IPS-11a (cell line): ENCODE data around the gene CDK11A.

Experiments used
- H3K4me3 ChIP-seq: one replicate; pipeline ENCODE4 v1.5.1; 2013; ENCODE audit warnings: low read depth, low read length, control low read depth

CDK11A gene

GRCh38 chr1:1724035-1724864 is at the start of gene CDK11A:
Gene CDK11A (minus strand): TSS chr1:1724357. CDS start chr1:1722818, 1,539 bp downstream.
- H3K4me3 ChIP-seq, result peak within 1 kb of the TSS; percentile 60

- no peak overlapping the region for H3K4me3 ChIP-seq
Measured at GRCh38 chr1:1773874-1774273, 49.7 kb upstream of the CDK11A start.

GRCh38 chr1:1771096-1771495 is 46.9 kb upstream of the CDK11A start:
- no peak overlapping the region for H3K4me3 ChIP-seq

- H3K4me3 ChIP-seq, result no peak overlapping the region
Measured at GRCh38 chr1:1770102-1770501, 45.9 kb upstream of the CDK11A start.

GRCh38 chr1:1768249-1768992 is 44.3 kb upstream of the CDK11A start:
- H3K4me3 ChIP-seq, result no peak overlapping the region

- H3K4me3 ChIP-seq, result no peak overlapping the region
Measured at GRCh38 chr1:1764876-1765470, 40.8 kb upstream of the CDK11A start.

GRCh38 chr1:1763657-1764621 is 39.8 kb upstream of the CDK11A start:
- no peak overlapping the region for H3K4me3 ChIP-seq

- H3K4me3 ChIP-seq, result no peak overlapping the region
Measured at GRCh38 chr1:1761504-1762376, 37.6 kb upstream of the CDK11A start.

- no peak overlapping the region for H3K4me3 ChIP-seq
Measured at GRCh38 chr1:1760715-1761114, 36.6 kb upstream of the CDK11A start.

GRCh38 chr1:1760345-1760650 is 36.1 kb upstream of the CDK11A start:
- no peak overlapping the region for H3K4me3 ChIP-seq

GRCh38 chr1:1759456-1760344 is 35.5 kb upstream of the CDK11A start:
- H3K4me3 ChIP-seq, result no peak overlapping the region

- H3K4me3 ChIP-seq, result no peak overlapping the region
Measured at GRCh38 chr1:1758692-1759455, 34.7 kb upstream of the CDK11A start.

- no peak overlapping the region for H3K4me3 ChIP-seq
Measured at GRCh38 chr1:1758059-1758621, 34.0 kb upstream of the CDK11A start.

- no peak overlapping the region for H3K4me3 ChIP-seq
Measured at GRCh38 chr1:1757422-1758058, 33.4 kb upstream of the CDK11A start.

- no peak overlapping the region for H3K4me3 ChIP-seq
Measured at GRCh38 chr1:1756661-1757421, 32.7 kb upstream of the CDK11A start.

GRCh38 chr1:1755852-1756251 is 31.7 kb upstream of the CDK11A start:
- H3K4me3 ChIP-seq, result no peak overlapping the region

GRCh38 chr1:1755426-1755825 is 31.3 kb upstream of the CDK11A start:
- H3K4me3 ChIP-seq, result no peak overlapping the region
